ENCODE measurements around the gene OSBPL8.

OSBPL8 gene

DNA sequence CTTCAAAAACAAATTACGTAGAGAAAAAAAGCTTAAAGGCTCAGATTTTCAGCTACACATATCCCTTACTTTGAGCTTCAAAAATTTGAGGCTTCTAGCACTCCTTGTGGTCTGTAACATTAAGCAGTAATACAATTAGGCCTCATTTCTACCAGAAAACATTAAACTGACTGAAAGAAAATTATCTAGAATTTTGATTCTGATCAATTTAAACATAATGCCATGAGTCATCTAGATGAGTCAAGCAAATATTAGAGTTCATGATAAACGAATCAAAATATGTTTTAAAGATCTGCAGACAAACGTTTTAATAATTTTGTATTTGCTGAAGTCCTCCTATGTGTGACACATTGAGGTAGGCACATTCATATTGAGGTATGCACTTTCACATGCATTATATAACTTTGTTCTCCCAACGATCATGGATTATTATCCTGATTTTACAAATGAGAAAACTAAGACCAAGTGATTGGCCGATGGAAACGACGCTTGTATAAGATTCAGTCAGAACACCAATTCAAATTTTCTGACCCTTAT lies 4.3 kb downstream of the OSBPL8 start:
- DNase-seq, result no peak

DNA sequence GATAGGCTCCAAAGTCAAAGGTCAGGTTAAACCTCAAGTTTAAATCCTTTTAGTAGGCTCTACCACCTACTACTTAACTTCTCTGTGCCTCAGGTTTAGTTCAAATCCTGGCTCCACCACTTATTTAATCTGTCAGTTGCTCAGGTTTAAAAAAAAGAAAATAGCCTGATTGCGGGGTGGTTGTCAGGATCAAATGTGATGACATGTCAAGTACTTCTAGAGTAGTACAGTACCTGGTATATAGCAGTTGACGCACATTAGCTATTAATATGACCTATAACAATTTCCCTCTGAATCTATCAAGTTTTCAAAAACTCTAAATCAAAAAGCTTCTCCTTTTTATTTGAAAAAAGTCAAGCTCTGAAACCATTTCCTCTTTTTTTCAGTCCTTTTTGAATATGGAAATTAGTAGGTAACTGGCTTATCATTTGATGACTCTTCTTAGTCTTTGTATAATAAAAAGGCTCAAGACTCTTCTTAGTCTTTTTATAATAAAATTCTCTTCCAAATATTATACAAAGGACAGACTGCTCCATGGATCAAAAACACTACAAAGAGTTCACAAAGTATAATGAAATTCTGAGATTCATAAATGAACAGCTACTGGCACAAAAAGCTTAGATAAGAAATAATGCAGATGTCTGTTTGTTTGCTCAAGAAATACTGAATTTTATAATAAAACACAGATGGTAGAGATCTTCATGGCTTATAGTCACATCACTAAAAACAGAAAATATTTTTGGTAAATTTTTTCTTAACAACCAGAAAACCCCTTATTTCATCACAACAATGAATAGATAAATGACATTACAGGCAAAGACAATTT lies 5.0 kb downstream of the OSBPL8 start:
- no peak for DNase-seq

DNA sequence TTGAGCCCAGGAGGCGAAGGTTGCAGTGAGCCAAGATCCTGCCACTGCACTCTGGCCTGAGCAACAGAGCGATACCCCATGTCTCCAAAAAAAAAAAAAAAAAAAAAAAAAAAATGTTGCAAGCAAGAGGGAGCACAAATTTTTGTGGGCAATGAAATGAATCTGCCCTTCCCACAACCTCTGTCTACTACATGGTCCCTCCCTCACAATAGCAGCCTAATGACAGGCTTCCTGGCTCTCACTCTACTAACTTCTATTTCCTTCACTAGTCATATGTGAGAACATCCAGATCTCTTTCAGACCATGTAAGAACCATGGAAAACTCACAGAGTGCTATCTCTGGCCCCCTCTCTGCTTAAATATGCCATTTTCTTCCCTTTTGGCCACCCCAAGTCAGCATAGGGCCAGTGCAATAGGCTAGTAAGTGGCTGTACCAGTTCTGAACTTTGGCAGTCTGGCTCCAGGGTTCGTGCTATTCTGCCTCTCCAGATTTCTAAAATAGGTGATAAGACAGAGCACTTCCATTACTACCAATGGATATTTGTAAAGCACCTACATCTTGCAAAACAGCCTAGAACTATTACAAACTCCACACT lies 7.1 kb downstream of the OSBPL8 start:
- no peak for DNase-seq

DNA sequence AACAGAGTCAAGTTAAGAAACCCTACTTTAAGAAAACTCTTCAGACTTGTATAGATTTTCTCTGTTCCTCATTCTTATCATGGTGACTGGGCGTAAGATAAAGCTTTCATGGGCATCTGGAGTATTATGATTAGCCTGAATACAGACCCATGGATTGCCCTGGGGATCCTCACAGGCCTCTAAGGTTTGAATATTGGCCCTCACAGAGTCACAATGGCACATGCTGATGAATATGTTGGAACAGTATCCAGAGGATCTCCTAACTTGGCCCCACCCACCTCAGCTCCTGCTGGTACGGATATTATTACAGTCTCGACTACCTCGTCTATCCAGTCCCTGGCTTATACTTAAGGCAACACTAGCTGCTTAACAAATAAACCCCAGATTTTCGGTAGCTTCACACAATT lies 8.1 kb downstream of the OSBPL8 start:
- no peak for DNase-seq

DNA sequence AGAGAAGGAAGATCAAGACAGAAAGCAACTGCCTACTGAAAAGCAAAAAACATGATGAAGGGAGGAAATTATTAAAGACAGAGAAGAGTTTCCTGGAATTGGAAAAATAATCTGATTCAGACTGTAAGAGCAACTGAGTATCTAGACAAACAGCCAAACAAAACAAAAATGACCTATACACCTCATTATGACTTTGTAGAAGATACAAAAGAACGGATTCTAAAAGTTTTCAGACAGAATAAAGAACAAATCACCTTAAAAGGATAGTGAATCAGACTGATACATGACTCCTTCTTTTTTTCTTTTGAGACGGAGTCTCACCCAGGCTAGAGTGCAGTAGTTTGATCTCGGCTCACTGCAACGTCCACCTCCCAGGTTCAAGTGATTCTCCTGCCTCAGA lies 10.4 kb downstream of the OSBPL8 start:
- DNase-seq, result no peak

DNA sequence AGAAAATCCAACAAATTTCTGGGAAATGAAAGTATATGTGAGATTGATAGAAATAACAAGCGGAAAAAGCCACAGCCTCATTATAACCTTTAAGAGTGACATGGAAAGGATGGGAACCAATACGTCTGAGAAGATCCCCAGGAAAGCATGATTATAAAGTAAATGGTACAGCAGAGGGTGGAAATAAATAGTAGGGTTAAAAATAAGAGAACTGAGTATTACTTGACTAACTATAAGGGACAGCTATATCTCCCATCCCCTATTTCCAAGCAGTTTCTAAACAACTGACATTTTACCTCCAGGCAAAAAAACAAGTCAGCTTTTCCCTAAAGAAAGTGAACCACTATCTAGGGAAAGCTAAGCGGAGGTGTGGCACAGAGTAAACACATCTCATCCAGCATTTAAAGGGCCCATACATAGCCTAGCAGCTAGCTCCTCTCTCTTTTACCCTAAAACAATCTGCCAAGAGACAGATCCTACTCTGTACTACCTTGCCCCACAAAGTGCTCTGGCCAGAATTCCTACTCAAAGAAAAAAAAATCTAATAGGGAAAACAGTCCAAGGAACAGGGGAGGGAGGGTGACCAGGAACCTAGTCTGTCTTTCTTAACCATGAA lies 11.2 kb downstream of the OSBPL8 start:
- no peak for DNase-seq

DNA sequence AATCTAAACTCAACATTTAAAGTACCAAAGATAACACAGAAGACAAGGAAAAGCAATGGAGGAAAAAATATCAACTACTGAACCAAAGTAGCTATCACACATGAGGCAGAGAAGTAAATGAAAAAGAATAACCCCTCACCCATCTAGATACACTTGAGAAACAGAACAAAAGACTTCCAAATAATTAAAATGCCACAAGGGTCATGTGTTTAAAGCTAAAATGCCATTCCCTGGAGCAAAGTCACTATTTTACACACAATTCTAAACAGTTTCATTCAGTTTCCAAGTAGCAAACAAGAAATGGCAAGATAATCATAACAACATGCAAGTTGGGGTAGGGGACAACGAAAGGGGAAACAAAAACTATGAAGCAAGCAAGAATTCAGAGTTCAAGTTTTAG lies 12.0 kb downstream of the OSBPL8 start:
- DNase-seq, result no peak

DNA sequence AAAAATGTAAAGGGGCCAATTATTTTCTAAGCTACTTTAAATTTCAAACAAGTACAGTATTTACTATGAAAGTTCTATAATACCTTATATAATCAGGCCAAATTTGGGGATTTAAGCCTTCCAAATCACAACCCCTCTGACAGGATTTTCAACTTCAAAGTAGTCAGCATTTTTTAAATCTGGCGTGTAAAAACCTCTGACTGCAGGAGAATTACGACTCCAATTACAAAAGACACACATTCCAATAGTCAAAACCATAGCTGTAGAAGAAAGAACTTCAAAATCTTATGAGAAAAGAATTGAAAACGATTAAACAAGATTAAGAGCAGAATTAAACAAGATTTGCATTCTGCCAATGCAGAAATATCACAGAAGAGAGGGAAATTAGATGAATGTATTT lies 12.7 kb downstream of the OSBPL8 start:
- DNase-seq, result no peak

DNA sequence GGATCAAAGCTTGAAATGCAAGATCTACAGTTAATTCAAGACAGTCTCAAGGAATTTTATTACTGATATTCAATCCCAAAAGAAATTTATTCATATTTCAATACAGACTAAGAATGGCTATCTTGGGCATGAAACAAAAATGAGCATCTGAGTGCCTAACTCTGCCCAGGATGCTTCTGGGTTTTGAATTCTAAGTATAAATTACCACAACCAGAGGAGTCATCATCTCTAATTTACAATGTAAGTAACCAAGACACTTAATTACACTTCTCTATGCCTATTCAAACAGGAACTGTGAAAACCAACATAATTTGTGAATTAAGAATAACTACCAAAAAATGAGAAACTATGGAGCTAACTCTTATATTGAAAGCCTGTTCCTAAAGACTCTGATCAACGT lies 14.1 kb downstream of the OSBPL8 start:
- DNase-seq, result no peak

DNA sequence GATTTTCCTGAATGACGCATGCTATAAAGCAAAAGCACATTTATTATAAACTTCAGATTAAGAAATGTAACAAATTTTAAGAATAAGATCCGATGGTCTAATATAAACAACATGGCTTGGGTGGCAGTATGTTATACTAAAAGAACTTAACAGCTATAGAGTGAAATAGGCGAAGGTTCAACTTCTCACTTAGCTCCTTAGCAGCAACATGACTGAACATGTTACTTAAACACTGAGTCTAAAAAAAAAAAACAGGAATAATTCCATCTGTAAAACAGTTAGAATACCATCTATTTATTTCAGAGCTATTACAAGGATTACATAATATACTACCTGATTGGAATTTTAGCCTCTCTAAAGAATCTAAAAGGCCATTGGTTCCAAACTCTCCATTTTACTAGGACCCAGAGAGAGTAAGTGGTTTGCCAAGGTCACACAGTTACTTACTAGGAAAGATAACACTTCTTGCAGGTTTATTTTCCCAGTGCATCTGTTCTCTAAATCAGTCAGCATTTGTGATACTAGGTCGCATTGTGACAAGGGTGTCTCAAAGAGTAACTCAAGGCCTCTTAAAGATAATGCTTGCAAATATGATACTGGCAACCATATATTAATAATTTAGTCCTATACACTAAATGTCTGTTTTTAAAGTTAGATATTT lies 14.8 kb downstream of the OSBPL8 start:
- DNase-seq, result no peak

DNA sequence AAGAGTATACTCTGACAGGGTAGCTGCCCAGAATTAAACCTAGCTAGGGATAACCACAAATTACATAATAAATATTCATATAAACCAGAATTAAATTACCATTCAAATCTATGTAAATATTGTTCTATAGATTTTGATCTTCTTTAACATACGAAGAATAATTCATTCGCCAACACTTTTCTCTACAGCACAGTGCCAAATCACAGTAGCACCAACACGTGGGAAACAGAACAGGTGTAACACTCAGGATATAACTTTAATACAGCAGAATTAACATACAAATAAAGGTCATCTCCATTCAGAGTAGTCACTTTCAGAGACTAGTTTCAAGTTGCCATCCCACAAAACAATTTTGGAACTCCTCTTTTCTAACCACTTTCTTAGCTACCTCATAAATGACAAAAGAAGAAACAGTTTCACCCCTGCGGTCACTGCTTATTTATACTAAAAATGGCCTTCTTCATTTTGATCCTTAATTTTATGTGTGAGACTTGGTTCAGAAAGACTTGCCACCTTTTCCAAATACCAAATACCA lies 15.7 kb downstream of the OSBPL8 start:
- no peak for DNase-seq

DNA sequence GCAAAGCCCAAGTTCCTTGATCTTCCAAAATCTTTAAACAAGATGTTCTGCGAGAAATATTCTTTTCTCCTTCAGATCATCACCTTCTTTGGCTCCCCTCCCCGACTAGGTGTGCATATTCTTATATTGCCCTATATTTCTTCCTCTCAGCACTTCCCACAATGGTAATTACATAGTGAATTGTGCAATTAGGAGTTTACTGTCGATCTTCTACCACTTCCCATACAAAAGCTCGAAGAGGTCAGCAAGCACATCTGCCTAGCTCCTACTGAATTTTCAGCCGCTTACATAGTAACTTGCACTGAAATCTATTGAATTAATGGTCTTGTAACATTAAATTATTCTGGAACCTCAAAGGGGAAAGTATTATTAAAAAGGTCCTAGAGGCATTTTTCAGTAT lies 16.7 kb downstream of the OSBPL8 start:
- no peak for DNase-seq

DNA sequence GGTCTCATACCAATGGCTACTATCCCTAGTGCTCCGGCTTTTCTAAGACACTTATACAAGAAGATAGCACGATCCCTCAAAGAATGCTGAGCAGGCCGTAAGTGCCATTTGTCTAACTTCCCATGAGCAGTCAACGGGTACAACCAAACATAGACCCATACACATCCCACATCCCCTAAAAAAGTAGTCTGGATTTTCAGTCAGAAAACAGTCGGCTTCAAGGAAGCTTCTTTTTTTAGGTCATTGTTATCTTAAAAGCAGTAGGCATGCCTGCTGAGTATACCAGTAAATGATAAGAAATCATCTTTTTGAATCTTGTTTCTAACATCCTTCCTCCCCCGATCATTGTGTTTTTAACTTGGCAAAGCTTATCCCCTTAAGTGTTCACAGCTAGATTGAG lies 19.8 kb downstream of the OSBPL8 start:
- DNase-seq, result no peak

DNA sequence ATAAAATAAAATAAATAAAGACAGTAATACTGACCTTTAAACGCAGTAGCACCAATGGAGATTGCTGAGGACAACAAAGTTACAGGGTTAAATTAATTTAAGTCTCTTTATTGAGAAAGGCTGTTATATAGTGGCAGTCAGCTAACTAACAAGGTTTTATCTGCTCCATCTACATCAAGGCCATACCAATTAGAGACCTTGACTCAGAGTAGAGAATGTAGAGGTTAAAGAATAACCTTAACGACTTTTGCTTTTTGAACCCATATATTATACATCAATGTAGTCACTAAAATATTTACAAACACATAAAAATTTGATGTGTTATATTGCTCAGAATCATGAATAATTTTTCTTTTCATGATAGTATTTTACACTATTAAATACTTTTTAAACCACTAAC lies 21.6 kb downstream of the OSBPL8 start:
- DNase-seq, result no peak

DNA sequence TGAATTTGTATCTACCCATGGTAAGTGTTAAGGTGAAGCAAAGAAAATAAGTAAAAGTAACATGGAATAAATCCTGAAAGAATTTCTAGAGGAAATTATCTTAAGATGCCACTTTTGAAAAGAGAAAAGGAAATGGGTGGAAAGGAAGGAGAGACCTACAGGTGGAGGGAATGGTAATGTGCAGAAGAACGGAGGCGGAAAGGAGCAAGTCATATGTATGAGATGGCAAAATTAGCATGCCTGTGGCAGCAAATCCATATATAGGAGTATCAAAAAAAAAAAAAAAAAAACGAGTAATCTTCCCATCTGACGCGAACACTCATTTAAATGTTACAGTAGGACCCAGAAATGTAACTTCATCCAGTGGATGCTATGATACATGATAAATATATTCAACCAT lies 23.0 kb downstream of the OSBPL8 start:
- DNase-seq, result no peak

DNA sequence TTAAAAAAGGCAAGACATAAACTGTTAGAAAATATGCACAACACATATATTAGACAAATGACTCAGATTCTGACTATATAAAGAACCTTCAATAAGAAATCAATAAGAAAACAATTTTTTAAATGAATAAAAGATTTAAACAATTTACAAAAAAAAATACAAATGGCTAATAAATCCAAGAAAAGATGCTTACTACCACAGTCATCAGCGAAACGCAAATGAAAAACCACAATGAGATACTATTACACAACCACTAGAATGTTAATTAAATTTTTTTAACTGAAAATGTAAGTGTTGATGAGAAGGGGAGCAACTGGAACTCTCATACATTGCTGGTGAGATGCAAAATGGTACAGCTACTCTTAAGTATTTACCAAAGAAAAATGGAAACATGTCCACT lies 24.4 kb downstream of the OSBPL8 start:
- DNase-seq, result no peak

DNA sequence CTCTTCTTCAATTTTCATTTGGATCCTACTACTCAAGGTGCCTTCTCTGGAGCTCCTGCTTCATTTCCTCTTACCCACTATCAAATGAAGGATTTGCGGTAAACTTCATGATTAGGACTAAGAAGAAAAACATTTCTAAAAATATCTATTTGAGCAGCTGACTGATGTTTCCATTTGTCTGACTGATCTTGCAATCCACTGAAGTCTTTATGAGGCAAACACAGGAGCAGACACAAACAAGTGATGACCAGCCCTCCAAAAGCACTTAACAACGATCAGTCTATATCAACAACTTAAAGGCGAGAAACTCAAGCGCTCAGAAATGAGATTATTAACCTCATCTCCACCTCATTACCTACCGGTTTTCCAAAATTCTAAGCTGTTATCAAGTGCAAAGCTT lies 26.2 kb downstream of the OSBPL8 start:
- no peak for DNase-seq

DNA sequence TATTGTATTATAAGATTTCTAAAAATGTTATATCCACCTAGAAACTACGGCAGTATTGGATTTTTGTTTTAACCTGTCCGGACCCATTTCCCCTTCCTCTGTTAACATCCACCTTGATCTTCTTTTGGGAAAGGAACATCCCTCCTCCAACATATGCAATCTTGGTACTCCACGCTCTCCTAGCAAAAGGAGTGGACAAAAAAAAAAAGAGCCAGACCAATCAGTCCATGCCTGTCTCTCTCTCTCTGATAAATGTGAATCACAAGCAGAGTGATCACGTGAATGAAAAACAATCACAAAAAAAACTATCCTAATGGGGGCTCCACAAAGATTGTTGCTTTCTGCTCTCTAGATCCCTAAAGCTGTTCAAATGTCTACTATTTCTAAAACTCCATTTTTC lies 27.1 kb downstream of the OSBPL8 start:
- DNase-seq, result no peak

DNA sequence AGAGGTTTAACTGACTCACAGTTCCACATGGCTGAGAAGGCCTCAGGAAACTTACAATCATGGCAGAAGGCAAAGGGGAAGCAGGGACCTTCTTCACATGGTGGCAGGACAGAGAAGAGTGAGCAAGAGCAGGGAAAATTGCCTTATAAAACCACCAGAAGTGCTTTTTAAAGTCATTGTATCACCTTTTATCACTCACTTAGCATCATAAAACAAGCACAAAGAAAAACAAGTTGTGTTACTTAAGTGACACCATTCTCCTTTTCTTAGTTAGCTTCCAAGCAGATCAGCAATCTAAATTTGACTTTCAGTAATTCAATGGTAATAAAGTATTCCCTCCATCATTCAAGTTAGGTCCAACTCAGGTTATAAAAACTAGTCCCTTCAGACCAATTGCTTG lies 28.5 kb downstream of the OSBPL8 start:
- no peak for DNase-seq

DNA sequence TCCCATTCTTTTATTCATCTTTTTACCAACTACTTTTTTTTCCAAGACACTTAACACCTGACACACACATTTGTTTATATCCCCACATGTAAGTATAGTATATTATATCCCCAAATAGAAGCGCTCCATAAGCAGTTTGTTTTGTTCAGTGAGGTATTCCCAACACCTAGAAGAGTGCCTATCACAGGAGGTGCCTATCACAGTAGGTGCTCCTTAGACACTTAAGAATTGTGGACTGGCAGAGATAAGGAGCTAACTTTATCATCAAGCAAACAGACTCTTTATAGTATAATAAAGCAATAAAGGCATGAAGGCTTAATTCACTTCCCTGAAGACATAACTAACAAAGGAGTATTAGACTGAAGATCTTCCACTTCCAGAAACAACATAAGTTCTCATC lies 29.1 kb downstream of the OSBPL8 start:
- no peak for DNase-seq

DNA sequence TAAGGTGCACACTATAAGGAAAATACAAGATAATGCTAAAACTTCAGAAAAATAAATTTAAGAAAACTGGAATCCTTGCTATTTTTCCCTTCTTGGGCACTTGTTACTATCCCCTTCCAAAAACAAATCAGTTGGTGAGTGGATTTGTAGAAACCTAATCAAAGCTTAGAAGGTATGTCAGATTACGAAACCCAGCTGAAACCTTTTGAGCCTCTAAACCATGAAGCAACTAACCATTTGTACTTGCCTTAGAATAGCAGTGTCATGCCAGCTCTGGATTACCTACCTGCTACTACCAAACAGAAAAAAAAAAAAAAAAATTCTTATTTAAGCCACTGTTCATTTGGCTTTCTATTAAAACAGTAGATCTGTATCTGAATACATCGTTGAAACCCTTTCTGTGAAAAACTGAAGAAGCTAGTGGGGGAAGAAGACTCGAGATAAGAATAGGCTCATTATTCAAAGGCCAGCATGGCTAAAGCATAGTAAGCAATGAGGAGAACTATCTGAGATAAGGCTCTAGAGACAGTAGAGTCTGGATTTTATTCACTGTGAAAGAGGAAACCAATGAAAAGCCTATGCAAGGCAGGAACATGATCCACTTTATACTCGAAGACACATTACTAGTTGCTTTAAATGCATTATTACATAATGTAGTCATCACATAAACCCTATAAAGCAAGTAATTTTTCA lies 30.2 kb downstream of the OSBPL8 start:
- DNase-seq, result no peak

DNA sequence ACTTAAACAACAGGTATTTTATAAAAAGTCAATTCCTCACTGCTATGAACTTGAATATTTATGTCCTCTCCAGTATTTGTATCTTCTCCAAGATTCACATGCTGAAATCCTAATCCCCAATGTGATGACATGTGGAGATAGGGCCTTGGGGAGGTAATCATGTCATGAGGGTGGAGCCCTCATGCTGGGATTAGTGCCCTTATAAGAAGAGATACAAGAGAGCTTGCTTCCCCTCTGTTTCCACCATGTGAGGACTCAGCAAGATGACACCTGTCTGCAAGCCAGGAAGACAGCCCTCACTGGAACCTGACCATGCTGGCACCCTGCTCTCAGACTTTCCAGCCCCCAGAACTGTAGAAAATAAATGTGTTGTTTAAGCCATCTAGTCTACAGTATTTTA lies 36.2 kb downstream of the OSBPL8 start:
- no peak for DNase-seq

DNA sequence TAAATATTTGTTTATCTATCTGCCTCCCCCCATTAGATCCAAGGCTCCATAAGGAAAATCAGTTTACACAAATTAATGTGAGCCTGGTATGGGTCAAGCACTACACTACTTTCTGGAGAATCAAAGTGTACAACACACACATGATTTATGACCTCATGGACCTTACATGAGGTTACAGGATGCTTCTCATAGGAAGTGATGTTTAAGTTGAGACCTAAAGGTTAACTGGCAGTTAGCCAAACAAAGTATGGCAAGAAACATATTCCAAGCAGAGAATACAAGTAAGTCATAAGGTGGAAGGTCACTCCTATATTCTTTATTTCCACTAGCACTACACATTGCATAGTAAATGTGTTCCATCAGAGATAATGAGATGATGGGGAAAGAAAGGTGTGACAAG lies 39.2 kb downstream of the OSBPL8 start:
- DNase-seq, result no peak
